Measurements from ENCODE around the gene EDA.
A peak's percentile ranks its signal among the peaks of the same experiment; 100 is the strongest.

GRCh38 chrX:69618803-69619202 is 2.9 kb downstream of the EDA start:
- TF ChIP-seq MAX (IDR thresholded peaks at IDR 0.05) (no peak), RAD21 (IDR thresholded peaks at IDR 0.05; ENCODE audit: low read depth) (peak; percentile 39), REST (IDR thresholded peaks at IDR 0.05; ENCODE audit: low read depth) (no peak), TCF12 (IDR thresholded peaks at IDR 0.05; ENCODE audit: low read depth) (no peak), TEAD4 (IDR thresholded peaks at IDR 0.05) (no peak), EP300 (IDR thresholded peaks at IDR 0.05; ENCODE audit: borderline replicate concordance) (no peak), CEBPB (IDR thresholded peaks at IDR 0.05) (no peak), TAF1 (IDR thresholded peaks at IDR 0.05; ENCODE audit: low read depth) (no peak), EGR1 (IDR thresholded peaks at IDR 0.05) (no peak)
